K562 (cell line): ENCODE results near the gene BNC2.

Experiments used
- DIDO1 ChIP-seq: fragments of 450-650 bp; IDR thresholded peaks from 2 replicates; pipeline ENCODE4 v1.6.1; 2016; ENCODE audit warnings: low read depth, missing biosample characterization, missing genetic modification characterization
- ESRRA ChIP-seq: fragments of 450-650 bp; IDR thresholded peaks from 2 replicates; pipeline ENCODE4 v1.6.1; 2014; ENCODE audit warnings: low read depth, mild to moderate bottlenecking, moderate library complexity, borderline replicate concordance
- FUS ChIP-seq: fragments of 200-400 bp; formaldehyde crosslinking; optimal IDR thresholded peaks from 2 replicates; pipeline ENCODE3; 2017; ENCODE audit warnings: low read depth, low read length
- PHF8 ChIP-seq: fragments of 200-600 bp; sonication (generic); IDR thresholded peaks from 2 replicates; pipeline ENCODE4 v1.6.1; 2012; ENCODE audit warnings: mixed run types, mild to moderate bottlenecking, inconsistent platforms, low read length, moderate library complexity, borderline replicate concordance
- SAFB ChIP-seq: fragments of 200-400 bp; formaldehyde crosslinking; IDR thresholded peaks from 2 replicates; pipeline ENCODE4 v1.6.1; 2017; ENCODE audit warnings: low read depth, low read length, borderline replicate concordance

DNA sequence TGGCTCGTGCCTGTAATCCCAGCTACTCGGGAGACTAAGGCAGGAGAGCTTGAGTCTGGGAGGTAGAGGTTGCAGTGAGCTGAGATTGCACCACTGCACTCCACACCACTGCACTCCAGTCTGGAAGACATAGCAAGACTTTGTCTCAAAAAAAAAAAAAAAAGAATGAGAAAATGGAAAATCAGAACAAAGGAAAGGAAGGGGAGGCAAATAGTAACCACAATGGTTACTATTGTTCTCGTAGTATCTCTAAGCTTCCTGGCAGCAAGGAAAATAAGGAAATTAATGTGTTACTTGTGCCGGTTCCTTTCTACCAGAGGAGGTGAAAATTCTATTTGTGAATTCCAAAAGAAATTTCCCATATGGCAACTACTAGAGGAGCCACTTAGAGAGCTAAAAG lies 48.5 kb upstream of the BNC2 start:
- TF ChIP-seq DIDO1 (no peak), ESRRA (no peak), SAFB (no peak), FUS (no peak), PHF8 (no peak)
